Activated CD4-positive, alpha-beta memory T cell treated with anti-CD3 and anti-CD28 coated beads for 36 hours (primary cell): ENCODE results near the gene LRRC4C. TPM values are rescaled to one million over a fixed set of nuclear protein-coding genes. Genes with fewer than 3 reads are reported as not detected.

Experiments
- CTCF ChIA-PET: fragments of 350-600 bp; sonication (Branson Sonifier 250); formaldehyde crosslinking; loops from one replicate; lab custom pipeline; 2021; ENCODE audit warnings: antibody characterized with exemption, inconsistent platforms; lab: Charles Lee
- POLR2A ChIA-PET: fragments of 350-600 bp; sonication (Branson Sonifier 250); formaldehyde crosslinking; loops from one replicate; lab custom pipeline; 2021; ENCODE audit warnings: antibody characterized with exemption; lab: Charles Lee
- DNase-seq: peaks from one replicate; pipeline ENCODE4 v3.0.0-alpha.2; 2020
- H3K27ac Mint-ChIP-seq: one replicate; pipeline ENCODE4 v1.8.0; 2021; ENCODE audit warnings: mixed read lengths
- H3K27me3 Mint-ChIP-seq: one replicate; pipeline ENCODE4 v1.8.0; 2021; ENCODE audit warnings: mixed read lengths
- H3K36me3 Mint-ChIP-seq: one replicate; pipeline ENCODE4 v1.8.0; 2021; ENCODE audit warnings: mixed read lengths
- H3K4me1 Mint-ChIP-seq: one replicate; pipeline ENCODE4 v1.8.0; 2021; ENCODE audit warnings: low read depth, mixed read lengths
- H3K4me3 Mint-ChIP-seq: one replicate; pipeline ENCODE4 v1.8.0; 2021; ENCODE audit warnings: mild to moderate bottlenecking, mixed read lengths
- H3K9me3 Mint-ChIP-seq: one replicate; pipeline ENCODE4 v1.8.0; 2021; ENCODE audit warnings: mixed read lengths
- intact Hi-C: fragments of 100-400 bp; cut with micrococcal nuclease; formaldehyde crosslinking; loops from one replicate; pipeline ENCODE4 v1.15.1; 2023
- total RNA-seq, 2 experiments: library from RNA; stranded (reverse); gene quantifications; one replicate each; pipeline ENCODE4 v1.2.3, GENCODE V29; 2021

Gene LRRC4C
- total RNA-seq, 2 experiments from 2014 or later, result not detected

- peaks cover 24% of the 10 kb centered on the region for H3K9me3 Mint-ChIP-seq
- H3K27me3 Mint-ChIP-seq, result no peaks in the 10 kb centered on the region
- H3K4me1 Mint-ChIP-seq, result no peaks in the 10 kb centered on the region
- DNase-seq, result no peak
- ChIA-PET POLR2A (no interaction called here), CTCF (no interaction called here)
- intact Hi-C loops, result no loop called here
- H3K4me3 Mint-ChIP-seq, result no peak overlapping the region
- no peak overlapping the region for H3K27ac Mint-ChIP-seq
- H3K36me3 Mint-ChIP-seq, result no peaks in the 10 kb centered on the region
These were observed 53.6 kb downstream of the LRRC4C start for GRCh38 chr11:41405812-41406211.

- intact Hi-C loops, result no loop called here
- H3K9me3 Mint-ChIP-seq, result peaks cover 20% of the 10 kb centered on the region
- no peaks in the 10 kb centered on the region for H3K4me1 Mint-ChIP-seq
- POLR2A ChIA-PET, result no interaction called here
- no peaks in the 10 kb centered on the region for H3K27me3 Mint-ChIP-seq
- DNase-seq, result no peak
- no peaks in the 10 kb centered on the region for H3K36me3 Mint-ChIP-seq
- no peak overlapping the region for H3K27ac Mint-ChIP-seq
- no peak overlapping the region for H3K4me3 Mint-ChIP-seq
- CTCF ChIA-PET, result no interaction called here
These were observed 55.3 kb downstream of the LRRC4C start for GRCh38 chr11:41404109-41404508.

DNA sequence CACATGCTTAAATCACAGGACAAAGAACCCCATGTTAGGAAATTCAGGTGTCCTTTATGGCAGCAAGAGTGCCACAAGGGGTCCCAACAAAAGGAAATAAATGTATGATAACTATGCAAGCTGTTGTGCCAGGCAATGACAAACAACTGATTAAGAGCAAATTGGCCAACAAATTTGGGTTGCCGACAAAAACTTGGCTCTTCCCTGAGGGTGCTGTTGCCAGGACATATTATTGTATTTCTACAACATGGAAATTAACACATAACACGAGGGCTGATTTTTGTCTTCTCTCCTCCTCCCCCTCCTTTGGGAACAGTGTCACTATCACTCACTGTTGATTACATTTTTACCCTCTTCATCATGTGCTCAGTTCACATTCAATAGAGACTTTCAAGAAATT, 56.0 kb downstream of the LRRC4C start:
- CTCF ChIA-PET, result no interaction called here
- peaks cover 20% of the 10 kb centered on the region for H3K9me3 Mint-ChIP-seq
- no peak for DNase-seq
- no peak overlapping the region for H3K27ac Mint-ChIP-seq
- no peaks in the 10 kb centered on the region for H3K4me1 Mint-ChIP-seq
- H3K27me3 Mint-ChIP-seq, result no peaks in the 10 kb centered on the region
- POLR2A ChIA-PET, result no interaction called here
- no peaks in the 10 kb centered on the region for H3K36me3 Mint-ChIP-seq
- H3K4me3 Mint-ChIP-seq, result no peak overlapping the region
- intact Hi-C loops, result no loop called here

DNA sequence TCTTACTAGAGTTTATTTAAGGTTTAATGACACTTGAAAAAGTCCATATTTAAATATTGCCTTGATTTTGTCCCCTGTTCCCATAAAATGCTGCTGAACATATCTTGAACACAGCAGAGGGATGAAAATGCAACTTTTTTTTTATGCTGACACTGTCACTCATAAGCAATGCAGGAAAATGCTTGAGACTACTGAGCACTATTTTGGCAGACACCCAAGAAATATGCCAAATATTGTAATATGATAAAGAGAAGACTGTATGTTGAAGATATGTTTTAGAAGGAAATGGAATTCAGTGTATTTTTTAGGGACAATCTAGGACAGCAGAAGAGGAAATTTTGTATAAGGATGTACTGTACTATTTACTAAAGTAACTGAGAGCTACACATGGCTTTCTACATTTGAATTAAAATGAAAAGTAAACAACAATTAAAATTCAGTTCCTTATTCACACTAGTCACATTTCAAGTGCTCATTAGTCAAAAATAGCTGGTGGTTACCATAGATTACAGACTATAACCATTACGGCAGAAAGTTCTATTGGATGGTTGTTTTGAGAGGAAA, 58.6 kb downstream of the LRRC4C start:
- intact Hi-C loops, result no loop called here
- H3K9me3 Mint-ChIP-seq, result peaks cover 26% of the 10 kb centered on the region
- H3K27me3 Mint-ChIP-seq, result no peaks in the 10 kb centered on the region
- H3K27ac Mint-ChIP-seq, result no peak overlapping the region
- ChIA-PET CTCF (no interaction called here), POLR2A (no interaction called here)
- no peaks in the 10 kb centered on the region for H3K4me1 Mint-ChIP-seq
- no peak overlapping the region for H3K4me3 Mint-ChIP-seq
- no peak for DNase-seq
- H3K36me3 Mint-ChIP-seq, result no peaks in the 10 kb centered on the region

- no peak overlapping the region for H3K27ac Mint-ChIP-seq
- peaks cover 30% of the 10 kb centered on the region for H3K9me3 Mint-ChIP-seq
- H3K27me3 Mint-ChIP-seq, result no peaks in the 10 kb centered on the region
- ChIA-PET CTCF (no interaction called here), POLR2A (no interaction called here)
- intact Hi-C loops, result no loop called here
- no peak overlapping the region for H3K4me3 Mint-ChIP-seq
- no peaks in the 10 kb centered on the region for H3K4me1 Mint-ChIP-seq
- DNase-seq, result no peak
- no peaks in the 10 kb centered on the region for H3K36me3 Mint-ChIP-seq
These were observed 59.3 kb downstream of the LRRC4C start for GRCh38 chr11:41400124-41400523.

- ChIA-PET CTCF (no interaction called here), POLR2A (no interaction called here)
- Mint-ChIP-seq H3K4me3 (no peak overlapping the region), H3K9me3 (peaks cover 27% of the 10 kb centered on the region), H3K4me1 (no peaks in the 10 kb centered on the region), H3K27me3 (no peaks in the 10 kb centered on the region), H3K27ac (no peak overlapping the region), H3K36me3 (no peaks in the 10 kb centered on the region)
- intact Hi-C loops, result no loop called here
- DNase-seq, result no peak
These were observed 60.1 kb downstream of the LRRC4C start for GRCh38 chr11:41399323-41399722.

DNA sequence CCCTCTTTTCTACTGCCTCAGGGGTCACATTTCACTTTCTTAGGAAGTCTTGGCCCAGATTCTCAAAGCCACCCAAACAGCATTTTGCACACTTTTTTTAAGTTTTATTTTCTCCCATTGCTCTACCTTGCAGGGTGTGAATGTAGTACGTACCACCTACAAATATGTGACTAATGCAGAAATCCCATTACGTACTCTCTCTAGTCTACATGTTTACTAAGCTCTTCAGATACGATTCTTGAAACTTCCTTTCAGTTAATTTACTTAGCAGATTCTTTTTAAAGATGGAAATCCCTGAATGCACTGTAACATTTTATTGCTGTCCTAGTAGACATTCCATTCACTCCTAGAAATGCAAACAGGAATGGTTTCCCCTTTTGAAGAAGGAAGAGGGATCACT, 61.3 kb downstream of the LRRC4C start:
- H3K27ac Mint-ChIP-seq, result no peak overlapping the region
- intact Hi-C loops, result no loop called here
- CTCF ChIA-PET, result no interaction called here

GRCh38 chr11:41394521-41395195, 64.8 kb downstream of the LRRC4C start:
- Mint-ChIP-seq H3K36me3 (no peaks in the 10 kb centered on the region), H3K9me3 (peaks cover 33% of the 10 kb centered on the region), H3K27me3 (no peaks in the 10 kb centered on the region), H3K4me3 (no peak overlapping the region), H3K4me1 (no peaks in the 10 kb centered on the region), H3K27ac (no peak overlapping the region)
- no peak for DNase-seq
- ChIA-PET CTCF (no interaction called here), POLR2A (no interaction called here)
- intact Hi-C loops, result no loop called here

More for the DNA sequence above, 61.3 kb downstream of the LRRC4C start:
- no peak for DNase-seq
- no peaks in the 10 kb centered on the region for H3K27me3 Mint-ChIP-seq
- H3K4me1 Mint-ChIP-seq, result no peaks in the 10 kb centered on the region
- H3K4me3 Mint-ChIP-seq, result no peak overlapping the region
- POLR2A ChIA-PET, result no interaction called here
- H3K9me3 Mint-ChIP-seq, result peaks cover 22% of the 10 kb centered on the region
- H3K36me3 Mint-ChIP-seq, result no peaks in the 10 kb centered on the region

DNA sequence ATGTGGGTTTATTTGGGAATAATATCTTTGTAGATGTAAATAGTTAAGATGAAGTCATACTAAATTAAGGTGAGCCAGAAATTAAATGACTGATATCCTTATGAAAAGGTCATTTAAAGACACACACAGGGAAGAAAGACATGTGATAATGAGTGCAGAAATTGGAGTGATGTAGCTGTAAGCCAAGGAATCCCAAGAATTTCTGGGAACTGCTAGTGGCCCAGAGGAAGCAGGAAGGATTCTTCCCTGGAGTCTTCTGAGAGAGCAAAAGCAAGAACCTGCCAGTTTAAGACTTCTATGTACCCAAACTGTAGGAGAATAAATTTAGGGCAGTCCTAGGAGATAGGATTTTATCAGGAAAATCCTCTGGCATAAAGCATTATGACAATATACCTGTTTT, 66.9 kb downstream of the LRRC4C start:
- H3K4me3 Mint-ChIP-seq, result no peak overlapping the region

DNA sequence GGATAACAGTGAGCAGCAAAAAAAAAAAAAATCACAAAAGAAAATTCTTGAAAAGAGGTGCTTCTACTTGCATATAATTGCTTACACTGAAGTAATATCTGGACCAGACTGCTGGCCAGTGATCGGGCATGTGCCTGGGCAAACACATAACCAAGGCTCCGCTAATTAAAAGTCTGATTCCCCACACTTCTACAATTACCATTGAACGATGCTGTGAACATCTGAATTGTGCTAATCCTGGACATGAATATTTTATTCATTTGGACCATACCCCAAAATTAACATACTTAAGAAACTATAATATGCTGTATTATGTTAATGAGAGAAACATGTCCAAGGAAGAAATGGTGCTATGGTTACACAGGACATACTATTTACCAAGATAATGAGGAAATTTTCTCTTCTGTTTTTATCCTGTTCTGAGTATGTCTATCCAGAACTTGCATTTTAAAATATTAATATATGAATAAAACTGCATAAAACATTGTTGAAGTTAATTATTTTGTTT, 69.8 kb downstream of the LRRC4C start:
- DNase-seq, result no peak
- Mint-ChIP-seq H3K27ac (no peak overlapping the region), H3K4me1 (no peaks in the 10 kb centered on the region), H3K36me3 (no peaks in the 10 kb centered on the region), H3K9me3 (peaks cover 25% of the 10 kb centered on the region), H3K4me3 (no peak overlapping the region), H3K27me3 (no peaks in the 10 kb centered on the region)
- POLR2A ChIA-PET, result no interaction called here
- CTCF ChIA-PET, result no interaction called here
- intact Hi-C loops, result no loop called here

More for the DNA sequence above, 66.9 kb downstream of the LRRC4C start:
- DNase-seq, result no peak
- intact Hi-C loops, result no loop called here
- ChIA-PET POLR2A (no interaction called here), CTCF (no interaction called here)
- Mint-ChIP-seq H3K27me3 (no peaks in the 10 kb centered on the region), H3K36me3 (no peaks in the 10 kb centered on the region), H3K4me1 (no peaks in the 10 kb centered on the region), H3K9me3 (peaks cover 32% of the 10 kb centered on the region), H3K27ac (no peak overlapping the region)

DNA sequence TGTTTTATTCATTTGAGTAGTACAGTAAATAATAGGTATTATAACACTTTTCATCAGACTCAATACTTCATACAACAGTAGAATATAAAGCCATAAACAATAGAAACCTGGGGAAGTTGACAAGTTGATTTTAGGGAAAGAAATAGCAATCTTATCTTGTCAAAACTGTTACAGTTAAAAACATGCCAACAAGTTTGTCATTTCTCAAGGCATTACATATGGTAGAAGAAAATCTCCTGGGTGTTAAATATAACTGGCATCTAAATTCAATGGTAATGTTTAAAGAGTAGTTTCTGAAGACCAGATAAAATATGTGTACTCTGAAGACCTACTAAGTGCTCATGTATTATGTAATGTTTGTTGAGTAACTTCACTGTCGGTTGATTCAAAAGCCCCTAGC, 75.1 kb downstream of the LRRC4C start:
- Mint-ChIP-seq H3K27me3 (no peaks in the 10 kb centered on the region), H3K4me3 (no peak overlapping the region), H3K4me1 (no peaks in the 10 kb centered on the region), H3K36me3 (no peaks in the 10 kb centered on the region), H3K27ac (no peak overlapping the region), H3K9me3 (peaks cover 14% of the 10 kb centered on the region)
- no peak for DNase-seq
- intact Hi-C loops, result no loop called here
- ChIA-PET POLR2A (no interaction called here), CTCF (no interaction called here)

- ChIA-PET POLR2A (no interaction called here), CTCF (no interaction called here)
- intact Hi-C loops, result no loop called here
- Mint-ChIP-seq H3K36me3 (no peaks in the 10 kb centered on the region), H3K4me3 (no peak overlapping the region), H3K4me1 (no peaks in the 10 kb centered on the region), H3K27me3 (no peaks in the 10 kb centered on the region), H3K9me3 (peaks cover 11% of the 10 kb centered on the region), H3K27ac (no peak overlapping the region)
- DNase-seq, result no peak
These were observed 75.7 kb downstream of the LRRC4C start for GRCh38 chr11:41383768-41384167.

- no peak overlapping the region for H3K4me3 Mint-ChIP-seq
- ChIA-PET CTCF (no interaction called here), POLR2A (no interaction called here)
- intact Hi-C loops, result no loop called here
- H3K9me3 Mint-ChIP-seq, result peaks cover 9% of the 10 kb centered on the region
- no peaks in the 10 kb centered on the region for H3K27me3 Mint-ChIP-seq
- no peak overlapping the region for H3K27ac Mint-ChIP-seq
- no peak for DNase-seq
- no peaks in the 10 kb centered on the region for H3K4me1 Mint-ChIP-seq
- no peaks in the 10 kb centered on the region for H3K36me3 Mint-ChIP-seq
These were observed 76.5 kb downstream of the LRRC4C start for GRCh38 chr11:41382927-41383326.
